HG03135 (cell line): ENCODE results near the gene PPP2R2B.

Source experiments
- ATAC-seq: cut with Tn5 transposase; IDR thresholded peaks from one replicate; pipeline ENCODE4 v1.9.1; 2021; ENCODE audit warnings: mild to moderate bottlenecking, moderate library complexity; ENCODE audit not compliant: unreplicated experiment

The PPP2R2B gene

DNA sequence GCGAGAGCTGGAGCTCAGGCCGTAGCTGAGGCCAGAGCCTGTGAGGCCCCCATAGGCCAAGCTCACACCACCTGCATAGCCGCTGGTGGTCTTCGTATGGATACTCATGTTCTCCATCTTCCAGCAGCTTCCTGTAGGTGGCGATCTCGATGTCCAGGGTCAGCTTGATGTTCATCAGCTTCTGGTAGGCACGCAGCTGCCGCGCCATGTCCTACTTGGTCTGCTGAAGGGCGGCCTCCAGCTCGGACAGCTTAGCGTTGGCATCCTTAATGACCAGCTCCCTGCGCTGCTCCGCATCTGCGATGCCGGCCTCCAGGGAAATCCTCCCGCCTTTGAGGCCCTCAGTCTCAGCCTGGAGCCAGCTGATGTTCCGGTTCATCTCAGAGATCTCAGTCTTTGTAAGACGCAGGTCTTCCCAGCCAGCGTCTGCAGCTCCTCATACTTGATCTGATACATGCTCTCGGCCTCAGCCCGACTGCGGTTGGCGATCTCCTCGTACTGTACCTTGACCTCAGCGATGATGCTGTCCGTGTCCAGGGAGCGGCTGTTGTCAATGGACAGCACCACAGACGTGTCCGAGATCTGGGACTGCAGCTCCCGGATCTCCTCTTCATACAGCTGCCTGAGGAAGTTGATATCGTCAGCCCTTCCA, 172.1 kb downstream of the PPP2R2B start:
- ATAC-seq = no peak

DNA sequence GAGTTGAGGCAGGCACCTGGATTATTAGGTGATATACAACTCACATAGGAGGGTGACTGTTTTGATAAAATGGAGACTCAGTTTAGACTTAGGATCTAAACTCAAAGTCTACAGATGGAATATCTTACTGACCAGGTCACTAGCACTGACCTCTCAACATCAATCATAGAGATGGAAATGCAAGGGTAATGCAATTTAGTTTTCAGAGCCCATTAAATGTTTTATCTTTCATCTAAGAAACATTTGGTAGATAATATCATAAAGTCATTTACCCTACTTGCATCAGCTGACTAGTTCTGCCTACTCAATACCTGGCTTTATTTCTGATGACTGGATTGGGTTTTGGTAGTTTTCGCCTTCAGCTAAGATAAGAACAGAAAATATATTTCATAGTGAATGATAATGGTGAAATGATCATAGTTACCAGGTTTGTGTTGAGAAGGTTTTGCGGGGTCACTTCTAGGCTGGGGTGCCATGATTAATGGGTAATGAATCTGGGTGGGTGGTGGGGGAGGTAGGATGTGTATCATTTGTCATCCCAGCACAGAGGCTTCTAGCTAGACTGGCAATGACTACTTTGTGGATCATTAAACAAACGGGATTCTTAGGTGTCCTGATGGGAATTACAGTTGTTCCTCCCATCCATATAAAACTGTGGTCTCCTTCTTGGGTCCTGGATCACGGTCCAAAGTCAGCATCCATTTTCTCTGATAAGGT, 173.4 kb downstream of the PPP2R2B start:
- no peak for ATAC-seq

DNA sequence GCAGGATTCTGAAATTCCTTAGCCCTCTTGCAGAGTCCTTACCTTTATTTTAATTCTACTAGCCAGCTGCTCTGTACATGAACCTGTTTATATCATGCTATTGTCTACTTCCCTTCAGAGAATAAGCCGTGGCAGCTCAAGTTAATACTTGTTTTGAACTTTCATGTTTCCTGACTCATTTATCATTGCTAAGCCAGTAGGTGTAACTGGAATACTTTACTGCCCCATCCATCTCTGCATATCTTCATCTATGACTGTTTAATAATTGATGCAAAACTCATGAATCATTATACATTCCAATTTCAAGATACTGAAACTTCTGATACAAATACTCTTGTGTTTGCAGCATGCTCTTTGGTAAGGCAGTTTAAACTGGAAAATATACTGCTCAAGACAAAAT, 174.7 kb downstream of the PPP2R2B start:
- ATAC-seq = no peak

DNA sequence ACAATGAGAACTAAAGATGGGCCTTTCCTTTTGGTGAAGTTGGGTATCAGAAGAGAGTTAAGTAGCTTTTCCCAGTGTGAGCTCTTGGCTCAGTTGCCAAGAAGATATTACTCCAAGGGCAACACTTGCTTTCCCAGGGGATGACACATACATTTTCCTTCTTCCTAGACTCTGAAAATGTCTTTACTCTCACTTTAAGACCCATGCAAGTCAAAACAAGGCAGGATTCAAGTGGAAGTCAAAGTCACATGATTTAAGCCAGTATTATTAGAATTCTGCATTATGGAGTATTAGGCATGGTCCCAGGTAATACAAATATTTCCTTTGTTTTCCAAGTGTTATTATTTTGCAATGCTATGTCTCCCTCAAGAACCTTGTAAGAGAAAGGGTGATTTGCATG, 175.1 kb downstream of the PPP2R2B start:
- ATAC-seq = no peak

DNA sequence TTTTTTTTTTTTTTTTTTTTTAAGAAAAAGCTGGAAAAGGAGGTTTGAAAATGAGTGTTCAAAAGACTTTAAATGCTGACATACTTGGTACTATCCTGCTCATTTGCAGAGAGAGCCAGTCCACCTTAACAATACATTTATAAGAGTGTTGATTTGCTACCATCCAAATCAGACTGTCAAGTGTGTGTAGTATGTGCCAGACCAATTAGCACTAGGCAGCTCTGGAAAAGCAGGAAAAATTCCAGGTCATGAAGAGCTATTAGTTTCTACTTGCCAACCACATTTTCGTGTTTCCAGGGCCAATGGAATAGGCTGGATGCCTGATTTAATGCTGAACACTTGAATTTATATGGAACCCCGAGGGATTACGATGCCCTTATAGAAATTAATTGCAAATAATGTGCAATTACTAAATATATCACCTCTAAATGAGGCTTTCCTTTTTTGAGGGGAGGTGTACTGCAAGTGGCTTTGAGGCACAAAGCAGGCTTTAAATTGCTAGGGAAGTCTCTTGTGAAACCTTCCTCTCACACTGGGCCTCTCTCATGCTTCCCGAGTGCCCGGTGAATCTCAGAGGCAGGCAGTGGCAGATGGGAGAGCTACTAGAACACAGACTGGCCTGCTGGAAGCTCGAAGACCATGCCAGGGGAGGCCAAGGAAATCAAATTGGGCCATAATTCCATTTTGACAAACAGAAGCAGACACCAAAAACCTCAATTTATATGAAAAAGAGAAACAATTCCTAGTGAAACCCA, 178.7 kb downstream of the PPP2R2B start:
- ATAC-seq = no peak

DNA sequence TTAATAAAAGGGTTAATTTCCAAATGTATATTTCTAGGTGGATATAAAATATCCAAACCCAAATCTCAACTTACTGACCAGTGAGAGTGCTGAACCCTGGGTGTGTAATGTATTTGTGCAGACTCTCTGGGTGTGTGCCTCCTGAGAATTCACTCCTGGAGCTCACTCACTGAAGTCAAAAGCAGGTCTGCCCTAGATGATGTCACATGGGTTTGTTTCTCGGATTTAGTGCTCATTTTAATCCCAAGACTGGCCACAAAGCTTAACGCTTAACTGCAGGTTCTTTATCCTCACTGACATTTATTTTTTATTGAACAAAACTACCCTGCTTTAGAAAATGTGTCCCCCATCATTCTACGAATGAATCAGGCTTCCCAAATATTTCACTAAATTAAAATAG, 179.4 kb downstream of the PPP2R2B start:
- no peak for ATAC-seq

DNA sequence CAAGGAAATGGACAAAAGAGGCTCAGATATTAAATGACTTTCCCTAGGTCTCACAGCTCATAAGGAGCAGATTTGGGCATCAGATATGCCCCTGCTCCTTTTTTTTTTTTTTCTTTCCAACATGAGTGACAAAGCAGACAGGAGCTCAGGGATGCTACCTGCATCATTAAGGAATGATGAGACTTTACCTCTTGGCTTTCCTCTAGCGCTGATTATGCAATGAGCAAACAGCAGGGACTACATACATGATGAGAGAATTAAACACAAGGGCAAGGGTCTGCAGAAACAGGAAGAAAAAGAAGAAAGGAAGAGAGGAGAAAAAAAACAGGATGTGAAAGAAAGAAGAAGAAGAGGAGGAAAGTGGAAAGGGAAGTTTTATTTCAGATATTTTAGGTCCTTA, 179.9 kb downstream of the PPP2R2B start:
- no peak for ATAC-seq

DNA sequence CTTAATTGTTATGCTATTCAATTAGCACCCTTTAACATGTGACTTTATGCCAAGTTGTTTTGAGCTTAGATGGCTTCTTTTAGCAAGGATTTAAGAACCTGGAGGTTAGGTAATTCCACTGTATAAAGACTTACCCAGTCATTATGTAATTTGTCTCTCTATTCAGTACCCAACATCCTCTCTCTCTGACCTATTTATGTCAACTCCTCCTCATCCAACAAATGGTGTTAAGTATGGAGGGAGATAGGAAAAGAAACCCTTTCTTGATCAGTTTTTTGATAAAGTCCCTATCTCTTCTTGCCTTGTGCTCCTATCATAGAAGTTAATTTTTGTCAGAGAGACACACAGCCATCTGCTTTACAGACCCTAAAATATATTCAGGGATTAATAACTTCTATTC, 181.3 kb downstream of the PPP2R2B start:
- no peak for ATAC-seq

DNA sequence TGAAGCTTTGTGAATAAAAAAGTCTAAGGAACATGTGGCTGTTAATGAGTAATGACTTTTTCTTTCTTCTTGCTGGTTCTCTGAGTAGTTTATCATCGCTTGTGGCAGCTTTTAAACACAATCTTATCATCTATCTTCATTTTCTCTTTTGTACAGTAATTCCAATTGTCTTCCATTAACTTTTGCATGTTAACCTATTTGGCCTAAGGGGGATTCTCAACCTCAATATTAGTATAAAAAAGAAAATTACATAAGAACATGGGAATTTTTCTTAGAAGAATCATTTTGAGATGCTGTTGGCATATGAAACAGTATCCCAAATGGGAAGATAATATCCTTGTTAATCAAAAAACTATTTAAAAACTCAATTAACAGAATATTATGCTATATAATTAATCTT, 182.9 kb downstream of the PPP2R2B start:
- ATAC-seq = no peak

DNA sequence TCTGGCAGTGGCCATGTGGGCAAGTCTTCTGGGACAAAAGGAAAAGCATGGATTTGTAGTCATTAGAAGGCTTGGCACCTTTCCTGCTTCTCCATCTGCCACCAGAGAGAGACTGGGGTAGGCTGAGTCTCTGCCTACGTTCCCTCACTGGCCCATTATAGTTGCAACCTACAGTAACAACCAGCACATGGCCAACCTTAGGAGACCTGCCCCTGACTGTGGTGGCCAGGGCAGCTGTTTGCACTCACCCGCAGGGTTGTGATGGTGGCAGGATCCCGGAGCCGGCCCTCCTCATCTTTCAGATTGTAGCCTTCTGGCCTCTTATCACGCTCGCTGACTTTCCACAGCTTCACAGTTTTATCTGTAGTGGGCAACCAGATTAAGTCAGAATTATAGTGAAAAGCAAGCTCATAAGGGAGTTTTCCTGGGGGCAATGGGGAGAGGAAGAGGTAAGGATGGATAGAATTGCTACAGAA, 187.6 kb downstream of the PPP2R2B start:
- no peak for ATAC-seq

DNA sequence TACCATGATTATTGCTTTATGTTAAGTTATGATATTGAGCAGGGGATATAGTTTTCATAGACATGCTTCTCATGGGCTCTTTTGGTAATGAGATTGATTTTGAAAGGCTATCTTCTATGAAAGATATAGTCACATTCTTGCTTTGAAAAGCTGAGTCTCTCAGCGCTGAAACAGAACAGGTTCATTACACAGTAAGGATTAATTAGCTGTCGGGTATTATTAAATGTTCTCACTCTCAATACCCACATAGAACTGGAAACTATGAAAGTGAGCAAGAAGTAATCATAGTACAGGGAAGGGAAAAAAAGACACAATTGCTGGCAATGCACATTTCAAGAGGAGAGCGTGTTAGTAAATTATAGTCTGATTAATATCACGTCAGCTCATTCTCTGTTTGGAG, 190.9 kb downstream of the PPP2R2B start:
- ATAC-seq = no peak

DNA sequence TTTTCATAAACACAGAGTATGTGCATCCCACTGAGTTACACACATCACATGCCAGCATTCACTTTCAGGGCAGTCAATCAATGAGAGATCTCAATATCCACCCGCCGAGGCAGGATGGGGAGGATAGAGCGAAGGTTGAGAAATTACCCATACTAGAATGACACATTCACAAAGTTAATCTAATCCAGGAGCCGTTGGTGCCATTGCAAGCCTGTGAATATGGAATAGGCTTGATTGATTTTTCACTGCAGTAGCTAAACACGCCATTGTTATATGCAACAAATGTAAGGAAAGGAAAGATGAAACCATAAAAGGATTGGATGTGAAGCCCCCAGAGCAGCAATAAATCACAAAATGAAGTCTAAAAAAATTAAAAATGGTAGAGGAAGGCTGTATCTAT, 194.7 kb downstream of the PPP2R2B start:
- ATAC-seq = no peak

DNA sequence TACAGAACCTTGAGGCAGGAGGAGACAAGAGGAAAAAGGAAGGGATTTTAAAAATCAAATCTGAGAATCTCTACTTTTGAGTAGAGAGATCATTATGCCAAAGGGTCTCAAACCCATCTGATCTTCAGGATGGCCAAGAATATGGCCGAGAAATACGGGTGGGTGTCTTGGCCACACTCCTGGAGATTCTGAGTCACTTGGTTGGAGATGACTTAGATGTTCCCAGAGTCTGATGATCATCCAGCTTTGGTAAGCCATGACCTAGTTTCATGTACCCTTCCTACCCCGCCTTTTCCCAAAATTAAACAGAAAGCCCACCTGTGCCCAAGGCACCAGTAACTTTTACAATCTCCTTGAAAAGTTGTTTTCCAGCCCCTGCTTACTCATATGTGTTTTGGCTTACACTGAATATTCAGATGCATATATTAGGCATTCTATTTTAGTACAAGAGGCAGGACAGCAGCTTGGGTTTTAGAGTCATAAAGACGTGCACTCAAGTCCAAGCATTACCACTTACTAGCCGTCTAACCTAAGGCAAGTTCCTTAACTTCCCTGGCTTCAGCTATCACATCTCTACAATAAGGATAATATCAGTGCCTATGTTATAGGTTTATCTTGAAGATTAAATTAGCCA, 195.5 kb downstream of the PPP2R2B start:
- ATAC-seq = no peak

DNA sequence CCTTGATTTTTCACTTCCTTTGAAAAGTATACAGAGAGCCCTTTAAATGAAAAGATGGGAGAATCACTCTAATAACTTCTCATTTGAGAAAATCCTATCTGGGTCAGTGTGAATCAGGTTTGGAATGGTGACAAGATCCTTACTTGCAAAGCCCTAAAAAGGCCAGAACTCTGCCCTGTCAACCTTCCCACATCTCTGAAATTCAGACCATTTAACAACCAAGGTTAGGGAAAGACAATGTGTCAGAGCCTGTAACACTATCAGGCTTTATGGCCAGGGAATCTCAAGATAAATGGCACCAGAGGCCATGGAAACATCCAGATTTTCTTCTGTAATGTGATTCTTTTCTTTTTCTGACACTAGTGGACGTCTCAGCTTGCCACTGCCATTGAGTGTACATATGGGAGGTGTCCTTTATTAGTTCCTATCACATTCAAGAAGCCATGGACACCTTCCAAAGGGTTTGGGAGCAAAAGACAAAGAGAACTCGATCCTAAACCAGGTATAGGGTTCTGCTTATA, 196.9 kb downstream of the PPP2R2B start:
- no peak for ATAC-seq

DNA sequence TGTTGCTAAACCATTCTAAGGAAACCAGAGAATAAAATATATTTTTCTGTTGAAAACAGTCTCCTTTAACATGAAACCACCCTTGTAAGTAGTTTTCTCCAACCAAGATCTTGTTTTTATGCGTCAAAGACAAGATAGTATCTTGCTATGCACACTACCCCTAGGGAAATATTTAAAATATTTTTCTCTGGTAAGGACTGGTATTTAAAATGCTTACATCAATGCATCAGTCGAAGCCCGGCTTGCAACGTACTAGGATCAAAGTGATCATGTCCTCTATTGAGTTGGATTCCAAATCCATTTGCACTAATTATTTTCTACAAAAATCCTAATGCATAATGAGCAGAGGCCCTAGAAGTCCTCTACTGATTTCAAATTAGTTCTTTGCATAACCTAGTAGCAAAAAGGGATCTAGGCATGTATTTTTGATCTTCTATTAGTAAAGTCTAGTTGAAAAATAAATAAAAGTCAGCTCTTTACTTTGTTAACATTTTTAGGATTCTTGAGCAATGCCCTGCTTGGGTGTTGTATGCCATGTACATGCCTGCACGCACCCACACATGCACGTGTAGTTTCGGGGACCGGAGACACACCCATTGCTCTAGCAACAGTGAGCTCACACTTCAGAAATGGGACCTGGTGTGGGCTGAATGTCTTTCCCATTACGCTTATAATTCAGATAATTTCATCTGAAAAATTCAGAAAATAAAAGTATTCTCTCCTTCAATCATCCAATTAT, 197.5 kb downstream of the PPP2R2B start:
- ATAC-seq = no peak

DNA sequence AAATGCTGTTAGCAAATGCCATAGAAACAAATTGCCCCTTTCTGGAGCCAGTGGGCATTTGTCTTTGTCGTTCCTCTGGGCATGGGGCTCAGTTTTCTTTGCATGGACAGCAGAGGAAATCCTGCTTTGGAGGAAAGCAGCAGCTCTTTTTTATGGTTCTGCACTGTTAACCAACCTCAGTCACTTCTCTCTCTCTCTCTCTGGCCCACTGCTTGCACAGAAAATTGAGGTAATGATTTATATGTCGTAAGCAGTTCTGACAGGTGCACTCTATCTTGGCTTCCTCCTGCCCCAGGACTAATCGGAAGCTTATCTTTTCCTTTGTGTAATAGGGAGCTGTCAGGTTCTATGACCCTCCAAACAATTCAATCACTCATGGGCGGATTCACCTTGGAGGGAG, 202.9 kb downstream of the PPP2R2B start:
- peak; percentile 96 for ATAC-seq

DNA sequence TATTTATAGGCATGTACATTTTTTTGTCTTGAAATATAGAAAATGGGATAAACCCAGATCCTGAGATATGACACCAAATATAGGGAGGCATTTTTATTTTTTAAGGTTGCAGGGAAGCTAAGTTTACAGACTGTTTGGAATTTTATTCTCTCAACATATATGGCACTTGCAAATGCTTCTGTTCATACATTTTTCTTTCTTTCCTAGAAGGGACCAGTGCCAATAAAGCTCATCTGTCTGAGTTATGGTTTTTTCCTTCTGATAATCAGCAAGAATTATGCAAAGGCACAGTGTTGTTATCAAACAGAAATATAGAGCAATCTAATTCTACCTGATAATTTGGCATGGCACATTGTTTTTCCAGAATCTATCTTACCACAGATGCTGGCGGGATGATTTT, 205.7 kb downstream of the PPP2R2B start:
- ATAC-seq = no peak

DNA sequence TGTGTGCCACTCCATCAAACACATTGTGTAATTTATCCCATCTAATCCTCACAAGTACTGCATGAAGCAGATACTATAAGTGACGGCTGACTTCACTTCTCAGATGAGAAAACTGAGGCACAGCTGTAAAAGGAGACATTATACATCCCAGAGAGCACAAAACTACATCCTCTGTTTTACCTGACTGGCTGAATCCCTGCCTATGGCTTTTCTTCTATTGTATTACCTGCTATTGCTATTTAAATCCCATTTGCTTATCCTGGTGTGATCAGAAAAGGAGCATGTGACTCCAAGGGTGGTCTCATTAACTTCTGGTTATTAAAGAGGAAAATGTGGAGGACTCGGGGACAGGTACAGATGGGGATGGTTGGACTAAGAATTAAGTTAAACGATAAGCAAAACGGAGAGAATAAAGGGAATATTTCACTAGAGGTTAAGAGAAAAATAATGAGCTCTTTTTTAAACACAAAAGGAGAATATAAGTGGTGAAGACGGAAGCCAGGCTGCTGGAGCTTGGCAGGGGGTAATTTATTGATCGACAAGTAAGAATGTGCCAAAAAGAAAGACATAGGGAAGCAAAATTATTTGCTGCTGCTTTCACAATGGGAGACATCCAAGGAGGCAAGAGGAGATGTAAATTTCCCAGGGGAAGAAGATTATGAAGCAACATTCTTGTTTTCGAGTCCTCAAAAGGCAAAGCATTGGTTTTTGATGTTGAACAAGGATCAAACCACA, 206.8 kb downstream of the PPP2R2B start:
- no peak for ATAC-seq

DNA sequence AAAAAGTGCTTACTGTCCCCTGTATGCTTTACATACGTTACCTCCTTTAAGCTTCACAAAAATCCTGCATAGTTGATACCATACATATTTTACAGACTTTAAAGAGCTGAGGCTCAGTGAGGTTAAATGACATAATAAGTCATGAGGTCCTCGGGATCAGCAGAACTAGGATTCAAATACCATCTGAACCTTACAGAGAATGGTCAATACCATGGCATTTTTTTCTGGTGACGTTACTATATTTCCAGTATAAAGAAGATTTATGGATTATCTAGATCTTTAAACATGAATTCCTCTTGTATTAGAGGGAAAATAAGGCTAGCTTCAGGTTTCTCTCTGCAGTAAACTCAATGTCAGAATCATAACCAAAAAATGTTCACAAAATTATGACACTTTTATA, 208.9 kb downstream of the PPP2R2B start:
- ATAC-seq = no peak
